HEK293 (cell line): ENCODE data around the gene WTAP.
"Not testable (repeated sequence)": the region's sequence is repeated elsewhere in the genome, so short reads cannot be mapped to it uniquely, and the experiment has no call there.

Experiments used
- CTCF ChIA-PET: fragments of 350-600 bp; formaldehyde crosslinking; extraction: SDS; loops from one replicate; lab custom pipeline; 2021; ENCODE audit warnings: antibody characterized with exemption; lab: Yijun Ruan, JAX
- POLR2A ChIA-PET: fragments of 300-600 bp; formaldehyde crosslinking; extraction: SDS; loops from one replicate; lab custom pipeline; 2020; ENCODE audit warnings: antibody characterized with exemption, inconsistent platforms; lab: Yijun Ruan, JAX
- H3K27ac ChIP-seq: fragments of 200-500 bp; sonication (Bioruptor generic); 2 replicates; pipeline ENCODE4 v1.5.1; 2014; ENCODE audit warnings: low read depth, low read length, control low read depth, inconsistent platforms; ENCODE audit errors: extremely low read depth
- H3K36me3 ChIP-seq, 2 experiments: fragments of 200-500 bp in 1 of 2; sonication (Bioruptor generic) in 1 of 2; 1 replicate in 1 of 2; 2 replicates in 1 of 2; pipeline ENCODE4 v1.5.1; 2014 to 2017; ENCODE audit warnings: inconsistent platforms in 2 of 2, low read length in 2 of 2; ENCODE audit not compliant: control insufficient read depth in 2 of 2, insufficient read depth in 1 of 2
- H3K4me1 ChIP-seq: fragments of 200-500 bp; sonication (Bioruptor generic); 2 replicates; pipeline ENCODE4 v1.5.1; 2014; ENCODE audit warnings: mild to moderate bottlenecking, low read length, inconsistent platforms; ENCODE audit not compliant: control insufficient read depth, insufficient read depth
- H3K4me3 ChIP-seq: 2 replicates; pipeline ENCODE4 v1.5.1; 2011; ENCODE audit warnings: low read depth, mild to moderate bottlenecking, control low read depth, low read length, moderate library complexity
- H3K9me3 ChIP-seq: fragments of 200-500 bp; sonication (Bioruptor generic); 2 replicates; pipeline ENCODE4 v1.5.1; 2014; ENCODE audit warnings: low read depth, low read length, inconsistent platforms; ENCODE audit not compliant: control insufficient read depth, insufficient read depth
- GLI4 ChIP-seq: fragments of 450-650 bp; formaldehyde crosslinking; IDR thresholded peaks from 2 replicates; pipeline ENCODE4 v1.5.1; 2016; ENCODE audit warnings: missing biosample characterization, missing genetic modification characterization
- GLIS2 ChIP-seq: fragments of 450-650 bp; formaldehyde crosslinking; IDR thresholded peaks from 2 replicates; pipeline ENCODE4 v1.5.1; 2016; ENCODE audit warnings: missing biosample characterization, missing genetic modification characterization
- ZBTB17 ChIP-seq: fragments of 450-650 bp; formaldehyde crosslinking; IDR thresholded peaks from 2 replicates; pipeline ENCODE4 v1.5.1; 2016; ENCODE audit warnings: missing biosample characterization, missing genetic modification characterization
- ZNF138 ChIP-seq: fragments of 450-650 bp; formaldehyde crosslinking; IDR thresholded peaks from 2 replicates; pipeline ENCODE4 v1.5.1; 2016; ENCODE audit warnings: missing biosample characterization, missing genetic modification characterization, borderline replicate concordance
- ZNF148 ChIP-seq: fragments of 450-650 bp; formaldehyde crosslinking; IDR thresholded peaks from 2 replicates; pipeline ENCODE4 v1.5.0; 2017; ENCODE audit warnings: missing biosample characterization, missing genetic modification characterization, borderline replicate concordance
- ZNF169 ChIP-seq: fragments of 450-650 bp; formaldehyde crosslinking; IDR thresholded peaks from 2 replicates; pipeline ENCODE4 v1.5.1; 2016; ENCODE audit warnings: missing biosample characterization, missing genetic modification characterization
- ZNF202 ChIP-seq: fragments of 450-650 bp; formaldehyde crosslinking; IDR thresholded peaks from 2 replicates; pipeline ENCODE4 v1.5.1; 2016; ENCODE audit warnings: missing biosample characterization, missing genetic modification characterization, borderline replicate concordance
- ZNF341 ChIP-seq: fragments of 450-650 bp; formaldehyde crosslinking; IDR thresholded peaks from 2 replicates; pipeline ENCODE4; 2016; ENCODE audit warnings: low read depth, missing biosample characterization, missing genetic modification characterization
- ZNF558 ChIP-seq: fragments of 450-650 bp; formaldehyde crosslinking; IDR thresholded peaks from 2 replicates; pipeline ENCODE4 v1.5.1; 2016; ENCODE audit warnings: missing biosample characterization, missing genetic modification characterization
- ZNF600 ChIP-seq: fragments of 450-650 bp; formaldehyde crosslinking; IDR thresholded peaks from 2 replicates; pipeline ENCODE4 v1.5.1; 2016; ENCODE audit warnings: missing biosample characterization, missing genetic modification characterization
- ZNF660 ChIP-seq: fragments of 450-650 bp; IDR thresholded peaks from 2 replicates; pipeline ENCODE4 v1.5.1; 2018; ENCODE audit warnings: missing biosample characterization, mild to moderate bottlenecking, missing genetic modification characterization
- ZNF664 ChIP-seq: fragments of 450-650 bp; formaldehyde crosslinking; IDR thresholded peaks from 2 replicates; pipeline ENCODE4 v1.5.1; 2016; ENCODE audit warnings: missing biosample characterization, missing genetic modification characterization
- ZNF776 ChIP-seq: fragments of 450-650 bp; formaldehyde crosslinking; IDR thresholded peaks from 2 replicates; pipeline ENCODE4 v1.5.0; 2017; ENCODE audit warnings: missing biosample characterization, missing genetic modification characterization, borderline replicate concordance

WTAP gene

GRCh38 chr6:159729598-159730331 is 2.5 kb downstream of the WTAP start:
- ChIA-PET POLR2A (interaction anchor here (4.6 to 6.8 kb wide), 3 partner anchors 31 to 59 kb away, joined by 67 to 115 read pairs (median 68); partner anchors contain the start of genes ACAT2, MRPL18, SOD2 and TCP1), CTCF (interaction anchor here (0.7 to 2.5 kb wide), 3 partner anchors 32 to 915 kb away, joined by 3 to 12 read pairs (median 3); no protein-coding TSS in a partner anchor)
- TF ChIP-seq ZNF558 (tag by site-specific recombination) (peak; percentile 96), ZNF169 (tag by site-specific recombination) (no peak), ZNF138 (tag by site-specific recombination) (no peak), ZNF776 (tag by site-specific recombination) (no peak), ZBTB17 (tag by site-specific recombination) (peak; percentile 57), ZNF600 (tag by site-specific recombination) (peak; percentile 35; the same call in 1 of the 2 replicates), ZNF664 (peak; percentile 55; the same call in 1 of the 2 replicates), GLI4 (tag by site-specific recombination) (no peak)
- Histone ChIP-seq H3K9me3 (no peaks in the 10 kb centered on the region), H3K4me1 (peaks cover 7% of the 10 kb centered on the region; the same call in 1 of the 2 replicates), H3K27ac (no peak overlapping the region), H3K36me3 (peaks cover 0 to 22% of the 10 kb centered on the region in 2 experiments; a peak in 2 of 3 replicates), H3K4me3 (peak overlapping the region; percentile 91)

GRCh38 chr6:159730332-159730676 is 3.0 kb downstream of the WTAP start:
- ChIA-PET CTCF (interaction anchor here (0.7 to 2.5 kb wide), 3 partner anchors 33 to 916 kb away, joined by 3 to 12 read pairs (median 3); no protein-coding TSS in a partner anchor), POLR2A (interaction anchor here (4.6 to 6.8 kb wide), 2 partner anchors 37 to 58 kb away, joined by 67 to 115 read pairs; partner anchors contain the start of genes MRPL18, SOD2 and TCP1)
- no peak for TF ChIP-seq ZNF660
- no peak for TF ChIP-seq ZNF148 (tag by site-specific recombination)
- TF ChIP-seq GLIS2 (tag by site-specific recombination): no peak
- TF ChIP-seq ZNF600 (tag by site-specific recombination): no peak
- no peak for TF ChIP-seq ZNF341 (tag by site-specific recombination)
- H3K9me3 ChIP-seq: no peaks in the 10 kb centered on the region
- H3K4me3 ChIP-seq: no peak overlapping the region
- no peak overlapping the region for H3K27ac ChIP-seq
- peaks cover 0 to 22% of the 10 kb centered on the region in 2 experiments; a peak in 2 of 3 replicates for H3K36me3 ChIP-seq
- peaks cover 7% of the 10 kb centered on the region; the same call in 1 of the 2 replicates for H3K4me1 ChIP-seq

GRCh38 chr6:159732550-159732949 is 5.2 kb downstream of the WTAP start:
- TF ChIP-seq ZNF202 (tag by site-specific recombination): peak; percentile 60; the same call in 1 of the 2 replicates
- TF ChIP-seq, all 188 proteins: peak for 1; not testable (repeated sequence) for 187
- H3K9me3 ChIP-seq, H3K4me1 ChIP-seq, H3K4me3 ChIP-seq, H3K27ac ChIP-seq: not testable (repeated sequence)
- peaks cover 0 to 30% of the 10 kb centered on the region in 2 experiments; a peak in 2 of 3 replicates for H3K36me3 ChIP-seq
- CTCF ChIA-PET: interaction anchor here (1.0 to 1.5 kb wide), 2 partner anchors 12 to 41 kb away, joined by 3 to 8 read pairs; no protein-coding TSS in a partner anchor
- POLR2A ChIA-PET: interaction anchor here (0.6 to 1.3 kb wide), 4 partner anchors 29 to 151 kb away, joined by 3 to 5 read pairs (median 4); partner anchors contain the start of gene ACAT2

DNA sequence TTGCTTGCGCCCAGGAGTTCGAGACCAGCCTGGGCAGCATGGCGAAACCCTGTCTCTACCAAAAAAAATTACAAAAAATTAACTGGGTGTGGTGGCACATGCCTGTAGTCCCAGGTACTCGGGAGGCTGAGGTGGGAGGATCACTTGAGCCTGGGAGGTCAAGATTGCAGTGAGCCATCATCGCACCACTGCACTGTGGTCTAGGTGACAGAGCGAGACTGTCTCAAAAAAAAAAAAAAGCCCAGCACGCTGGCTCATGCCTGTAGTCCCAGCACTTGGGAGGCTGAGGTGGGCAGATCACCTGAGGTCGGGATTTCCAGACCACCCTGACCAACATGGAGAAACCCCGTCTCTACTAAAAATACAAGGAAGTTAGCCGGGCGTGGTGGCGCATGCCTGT is 6.1 kb downstream of the WTAP start:
- ChIA-PET POLR2A (interaction anchor here (1.3 kb wide), 1 partner anchor 29 kb away, joined by 4 read pairs; the partner anchor contains the start of gene ACAT2), CTCF (interaction anchor here (0.7 to 1.8 kb wide), 3 partner anchors 13 to 45 kb away, joined by 3 to 9 read pairs (median 3); no protein-coding TSS in a partner anchor)
- not testable (repeated sequence) for H3K27ac ChIP-seq, H3K9me3 ChIP-seq, H3K4me3 ChIP-seq, H3K4me1 ChIP-seq
- peaks cover 0 to 38% of the 10 kb centered on the region in 2 experiments; a peak in 2 of 3 replicates for H3K36me3 ChIP-seq
